WI38 (cell line): Measurements from ENCODE around the gene MITF.

Source experiments
- H3K4me3 ChIP-seq: 2 replicates; pipeline ENCODE4 v1.5.1; 2011; ENCODE audit warnings: low read depth, mild to moderate bottlenecking, control low read depth, low read length
- CTCF ChIP-seq: IDR thresholded peaks from 2 replicates; pipeline ENCODE4 v1.5.1; 2012; ENCODE audit warnings: low read depth, mild to moderate bottlenecking, control low read depth, low read length

Gene MITF

GRCh38 chr3:69716119-69716518, 23.1 kb upstream of the MITF start:
- no peak overlapping the region for H3K4me3 ChIP-seq
- TF ChIP-seq CTCF = no peak

- no peak for TF ChIP-seq CTCF
These were observed 20.2 kb upstream of the MITF start for GRCh38 chr3:69718866-69719586.

GRCh38 chr3:69719587-69720122, 19.6 kb upstream of the MITF start:
- TF ChIP-seq CTCF = no peak
- H3K4me3 ChIP-seq = no peak overlapping the region

More at GRCh38 chr3:69718866-69719586, 20.2 kb upstream of the MITF start:
- no peak overlapping the region for H3K4me3 ChIP-seq

- H3K4me3 ChIP-seq = no peak overlapping the region
- no peak for TF ChIP-seq CTCF
These were observed 18.4 kb upstream of the MITF start for GRCh38 chr3:69720824-69721223.

- no peak overlapping the region for H3K4me3 ChIP-seq
- no peak for TF ChIP-seq CTCF
These were observed 15.9 kb upstream of the MITF start for GRCh38 chr3:69723389-69723788.

GRCh38 chr3:69724722-69725435, 14.4 kb upstream of the MITF start:
- H3K4me3 ChIP-seq = no peak overlapping the region
- TF ChIP-seq CTCF = no peak

- H3K4me3 ChIP-seq = no peak overlapping the region
- no peak for TF ChIP-seq CTCF
These were observed 13.2 kb upstream of the MITF start for GRCh38 chr3:69725994-69726571.
